SKM-1 (cell line): ENCODE results near the gene DMAC2L.
"Not testable (repeated sequence)": the region's sequence is repeated elsewhere in the genome, so short reads cannot be mapped to it uniquely, and the experiment has no call there.

Experiments
- DNase-seq: peaks from one replicate; lab custom pipeline; 2025; ENCODE audit not compliant: unreplicated experiment; lab: John Stamatoyannopoulos, UW

The DMAC2L gene

GRCh38 chr14:50354527-50354926 lies 42.4 kb downstream of the DMAC2L start:
- DNase-seq, result no peak

GRCh38 chr14:50355692-50356091 lies 43.6 kb downstream of the DMAC2L start:
- no peak for DNase-seq

- not testable (repeated sequence) for DNase-seq
Observed at GRCh38 chr14:50356283-50356682, 44.2 kb downstream of the DMAC2L start.

- no peak for DNase-seq
Observed at GRCh38 chr14:50357124-50357523, 45.0 kb downstream of the DMAC2L start.

GRCh38 chr14:50357753-50358395 lies 45.8 kb downstream of the DMAC2L start:
- no peak for DNase-seq

GRCh38 chr14:50359631-50360030 lies 47.5 kb downstream of the DMAC2L start:
- no peak for DNase-seq

- no peak for DNase-seq
Observed at GRCh38 chr14:50360093-50360492, 48.0 kb downstream of the DMAC2L start.

- no peak for DNase-seq
Observed at GRCh38 chr14:50360851-50361250, 48.7 kb downstream of the DMAC2L start.

- not testable (repeated sequence) for DNase-seq
Observed at GRCh38 chr14:50361473-50362403, 49.6 kb downstream of the DMAC2L start.

- DNase-seq, result no peak
Observed at GRCh38 chr14:50362764-50363713, 50.9 kb downstream of the DMAC2L start.

GRCh38 chr14:50363714-50364111 lies 51.6 kb downstream of the DMAC2L start:
- DNase-seq, result peak; percentile 26

GRCh38 chr14:50364792-50365191 lies 52.7 kb downstream of the DMAC2L start:
- no peak for DNase-seq

GRCh38 chr14:50365572-50365971 lies 53.4 kb downstream of the DMAC2L start:
- DNase-seq, result not testable (repeated sequence)

- no peak for DNase-seq
Observed at GRCh38 chr14:50366115-50366514, 54.0 kb downstream of the DMAC2L start.

GRCh38 chr14:50366589-50366988 lies 54.5 kb downstream of the DMAC2L start:
- no peak for DNase-seq

- no peak for DNase-seq
Observed at GRCh38 chr14:50371546-50371945, 59.4 kb downstream of the DMAC2L start.

GRCh38 chr14:50373959-50374358 lies 61.8 kb downstream of the DMAC2L start:
- DNase-seq, result no peak

- DNase-seq, result no peak
Observed at GRCh38 chr14:50375760-50376159, 63.6 kb downstream of the DMAC2L start.
